ENCODE measurements around the gene DAGLB.
A peak's percentile ranks its signal among the peaks of the same experiment; 100 is the strongest.
"Not testable (repeated sequence)": the region's sequence is repeated elsewhere in the genome, so short reads cannot be mapped to it uniquely, and the experiment has no call there.

The DAGLB gene

DNA sequence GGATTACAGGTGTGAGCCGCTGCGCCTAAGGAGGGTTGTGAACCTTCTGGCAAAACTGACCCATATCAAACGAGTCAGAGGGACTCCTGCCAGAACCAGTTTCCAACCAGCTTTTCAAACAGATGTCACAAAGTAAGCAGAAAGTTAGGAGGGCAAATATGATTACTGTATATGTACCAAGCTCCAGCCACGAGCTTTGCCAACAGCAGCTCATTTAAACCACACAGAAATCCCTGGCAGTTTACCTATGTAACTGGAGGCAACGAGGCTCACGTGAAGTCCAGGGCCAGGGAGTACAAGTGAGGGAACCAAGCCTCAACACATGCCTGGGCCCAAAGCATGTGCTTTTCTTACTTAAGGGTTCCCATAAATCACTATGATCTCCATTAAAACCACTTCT, 12.5 kb upstream of the DAGLB start:
- no peak for DNase-seq

DNA sequence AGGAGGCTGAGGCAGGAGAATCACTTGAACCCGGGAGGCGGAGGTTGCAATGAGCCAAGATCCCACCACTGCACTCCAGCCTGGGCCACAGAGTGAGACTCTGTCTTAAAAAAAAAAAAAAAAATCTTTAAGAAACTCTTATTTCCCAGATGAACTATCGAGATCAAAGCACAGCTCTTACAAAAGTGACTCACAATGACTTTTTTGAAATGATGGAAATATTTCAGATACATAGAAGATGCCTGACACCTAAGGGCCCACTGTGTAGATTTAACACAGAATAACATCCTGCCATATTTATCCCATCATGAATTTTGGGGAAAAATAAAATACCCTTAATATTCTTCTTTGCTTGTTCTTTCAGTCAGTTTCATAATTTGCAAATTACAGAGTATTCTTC, 10.9 kb upstream of the DAGLB start:
- not testable (repeated sequence) for DNase-seq

DNA sequence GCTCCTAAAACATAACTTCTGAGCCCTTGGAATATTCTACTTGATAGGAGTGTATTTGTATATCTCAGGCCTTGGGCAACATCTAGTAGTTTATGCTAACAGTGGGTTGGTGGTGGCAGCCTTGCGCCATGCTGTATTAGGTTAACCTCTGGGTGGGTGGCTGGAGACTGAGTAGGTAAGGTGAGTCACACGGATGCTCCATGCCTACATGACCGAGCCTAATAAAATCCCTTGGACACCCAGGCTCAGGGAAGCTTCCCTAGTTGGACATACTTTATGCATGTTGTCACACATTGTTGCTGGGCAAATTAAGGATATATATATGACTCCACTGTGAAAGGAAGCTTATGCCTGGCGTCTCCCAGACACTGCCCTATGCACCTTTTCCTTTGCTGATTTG, 6.0 kb upstream of the DAGLB start:
- no peak for DNase-seq

DNA sequence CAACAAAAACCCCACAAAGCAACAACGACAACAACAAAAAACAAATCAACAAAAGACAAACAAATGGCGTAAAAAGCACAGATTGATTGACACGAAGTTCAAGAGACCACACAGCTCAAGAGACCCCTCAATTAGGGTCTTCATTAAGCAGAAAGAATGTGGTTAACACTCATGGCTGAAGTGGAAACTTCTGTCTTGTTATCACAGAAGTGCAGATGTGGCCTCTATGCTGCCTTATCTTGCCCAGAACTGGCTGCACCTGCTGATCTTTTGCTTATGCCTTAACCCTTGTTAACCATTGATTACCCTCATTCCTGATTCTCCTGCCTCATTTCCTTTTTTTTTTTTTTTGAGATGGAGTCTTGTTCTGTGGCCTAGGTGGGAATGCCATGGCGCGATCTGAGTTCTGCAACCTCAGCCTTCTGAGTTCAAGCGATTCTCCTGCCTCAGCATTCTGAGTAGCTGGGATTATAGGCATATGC, 3.5 kb upstream of the DAGLB start:
- DNase-seq = no peak

DNA sequence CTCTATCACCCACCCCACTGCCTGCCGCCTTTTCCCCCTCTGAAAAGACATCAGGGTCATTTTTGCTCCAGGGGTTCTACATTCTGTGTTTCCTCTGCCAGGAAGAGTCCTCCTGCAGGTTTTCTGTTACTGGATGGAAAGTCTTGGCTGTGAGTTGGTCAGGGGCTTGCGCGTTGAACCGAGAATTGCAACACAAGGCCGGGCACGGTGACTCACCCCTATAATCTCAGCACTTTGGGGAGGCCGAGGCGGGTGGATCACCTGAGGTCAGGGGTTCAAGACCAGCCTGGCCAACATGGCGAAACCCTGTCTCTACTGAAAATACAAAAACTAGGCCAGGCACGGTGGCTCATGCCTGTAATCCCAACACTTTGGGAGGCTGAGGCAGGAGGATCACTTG, 2.8 kb upstream of the DAGLB start:
- DNase-seq = not testable (repeated sequence)

DNA sequence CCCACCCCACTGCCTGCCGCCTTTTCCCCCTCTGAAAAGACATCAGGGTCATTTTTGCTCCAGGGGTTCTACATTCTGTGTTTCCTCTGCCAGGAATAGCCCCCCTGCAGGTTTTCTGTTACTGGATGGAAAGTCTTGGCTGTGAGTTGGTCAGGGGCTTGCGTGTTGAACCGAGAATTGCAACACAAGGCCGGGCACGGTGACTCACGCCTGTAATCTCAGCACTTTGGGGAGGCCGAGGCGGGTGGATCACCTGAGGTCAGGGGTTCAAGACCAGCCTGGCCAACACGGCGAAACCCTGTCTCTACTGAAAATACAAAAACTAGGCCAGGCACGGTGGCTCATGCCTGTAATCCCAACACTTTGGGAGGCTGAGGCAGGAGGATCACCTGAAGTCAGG, 2.1 kb upstream of the DAGLB start:
- DNase-seq = not testable (repeated sequence)

DNA sequence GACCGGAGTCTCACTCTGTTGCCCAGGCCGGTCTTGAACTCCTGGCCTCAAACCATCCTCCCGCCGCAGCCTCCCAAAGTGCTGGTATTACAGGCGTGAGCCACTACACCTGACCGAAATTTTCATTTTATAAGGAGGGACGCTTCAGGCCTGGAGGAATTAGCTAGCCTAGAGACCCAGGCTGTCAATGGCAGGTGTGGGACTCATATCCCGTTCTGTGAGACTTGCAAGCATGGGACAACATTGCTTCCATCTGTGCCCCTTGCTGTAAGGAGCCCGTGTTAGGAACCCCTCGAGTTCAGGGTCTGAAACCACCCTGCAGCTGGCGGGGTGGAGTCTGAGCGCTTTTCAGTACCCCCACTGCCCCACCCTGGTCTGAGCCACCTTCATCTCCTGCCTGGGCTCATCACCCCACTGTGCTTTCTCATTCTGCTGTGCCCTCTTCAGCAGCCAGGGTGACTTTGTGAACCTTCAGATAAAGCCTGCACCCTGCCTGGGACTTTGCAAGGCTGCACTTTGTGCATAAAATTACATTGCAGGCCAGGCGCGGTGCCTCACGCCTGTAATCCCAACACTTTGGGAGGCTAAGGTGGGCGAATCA, 1.3 kb upstream of the DAGLB start:
- DNase-seq = no peak

DNA sequence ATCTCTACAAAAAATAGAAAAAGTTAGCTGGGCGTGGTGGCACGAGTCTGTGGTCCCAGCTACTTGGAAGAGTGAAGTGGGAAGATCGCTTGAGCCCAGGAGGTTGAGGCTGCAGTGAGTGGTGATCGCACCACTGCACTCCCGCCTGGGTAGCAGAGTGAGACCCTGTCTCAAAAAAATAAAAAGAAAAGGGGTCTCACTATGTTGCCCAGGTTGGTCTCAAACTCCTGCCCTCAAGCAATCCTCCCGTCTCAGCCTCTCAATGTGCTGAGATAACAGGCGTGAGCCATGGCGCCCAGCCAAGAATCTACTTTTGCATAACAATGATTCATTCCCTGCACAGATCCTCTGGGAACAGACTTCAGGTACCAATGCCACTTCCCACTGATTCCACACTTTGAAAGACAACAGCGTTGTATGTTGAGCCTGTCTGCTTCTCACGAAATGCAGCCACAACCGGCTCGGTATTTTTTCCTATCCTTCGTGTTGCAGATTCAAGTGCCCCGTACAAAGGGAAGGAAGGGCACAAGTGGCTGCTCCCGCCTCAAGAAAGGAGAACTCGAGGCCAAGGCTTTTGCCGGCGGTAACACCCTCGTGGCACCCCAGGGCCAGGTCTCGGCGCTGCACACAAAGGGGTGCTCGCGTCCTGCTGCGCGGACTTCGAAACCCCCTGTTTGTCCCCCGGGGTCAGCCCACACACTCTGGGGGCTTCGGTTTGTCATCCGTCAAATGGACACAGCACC, 745 bp downstream of the DAGLB start:
- peak; percentile 55 for DNase-seq

DNA sequence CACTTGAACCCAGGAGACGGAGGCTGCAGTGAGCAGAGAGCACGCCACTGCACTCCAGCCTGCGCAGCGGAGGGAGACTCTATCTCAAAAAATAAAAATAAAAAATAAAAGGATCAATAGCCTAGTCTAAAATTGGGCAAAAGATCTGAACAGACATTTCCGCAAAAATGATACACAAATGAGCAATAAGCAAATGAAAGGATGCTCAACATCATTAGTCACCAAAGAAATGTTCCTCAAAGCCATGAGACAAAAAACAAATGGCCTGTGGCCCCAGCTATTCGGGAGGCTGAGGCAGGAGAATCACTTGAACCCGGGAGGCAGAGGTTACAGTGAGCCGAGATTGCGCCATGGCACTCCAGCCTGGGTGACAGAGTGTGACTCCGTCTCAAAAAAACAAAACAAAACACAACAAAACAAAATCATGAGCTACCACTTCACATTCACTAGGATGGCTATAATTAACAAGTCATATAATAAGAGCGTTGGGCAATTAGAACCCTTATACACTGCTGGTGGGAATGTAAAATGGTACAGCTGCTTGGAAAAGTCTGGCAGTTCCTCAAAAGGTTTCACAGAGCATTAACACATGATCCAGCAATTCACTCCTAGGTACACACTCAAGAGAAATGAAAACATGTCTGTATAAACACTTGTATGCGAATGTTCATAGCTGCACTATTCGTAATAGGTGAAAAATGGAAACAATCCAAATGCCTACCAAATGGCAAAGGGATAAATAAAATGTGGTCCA, 3.1 kb downstream of the DAGLB start:
- DNase-seq = peak; percentile 72

DNA sequence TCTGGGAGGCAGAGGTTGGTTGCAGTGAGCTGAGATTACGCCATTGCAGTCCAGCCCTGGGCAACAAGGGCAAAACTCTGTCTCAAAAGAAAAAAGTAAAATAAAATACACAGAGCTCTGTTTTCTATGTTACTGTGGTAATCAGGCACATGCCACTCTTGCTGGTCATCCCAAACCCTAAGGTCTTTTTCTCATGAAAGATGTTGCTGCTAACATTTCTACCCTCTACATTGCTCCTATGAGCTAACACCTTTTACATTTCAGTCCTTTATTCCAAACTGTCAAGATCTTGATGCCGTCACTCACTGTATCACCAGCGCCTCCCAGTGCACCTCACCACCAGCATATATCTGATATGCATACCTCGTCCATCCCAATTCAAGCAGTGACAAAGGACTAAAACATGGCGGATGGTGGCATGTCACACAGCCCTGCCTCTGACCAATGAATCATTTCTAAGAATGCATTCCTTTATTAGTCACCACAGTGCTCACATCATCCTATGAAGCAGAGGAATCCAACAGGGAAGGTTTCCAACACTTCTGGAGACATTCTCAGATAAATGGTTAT, 4.3 kb downstream of the DAGLB start:
- no peak for DNase-seq

DNA sequence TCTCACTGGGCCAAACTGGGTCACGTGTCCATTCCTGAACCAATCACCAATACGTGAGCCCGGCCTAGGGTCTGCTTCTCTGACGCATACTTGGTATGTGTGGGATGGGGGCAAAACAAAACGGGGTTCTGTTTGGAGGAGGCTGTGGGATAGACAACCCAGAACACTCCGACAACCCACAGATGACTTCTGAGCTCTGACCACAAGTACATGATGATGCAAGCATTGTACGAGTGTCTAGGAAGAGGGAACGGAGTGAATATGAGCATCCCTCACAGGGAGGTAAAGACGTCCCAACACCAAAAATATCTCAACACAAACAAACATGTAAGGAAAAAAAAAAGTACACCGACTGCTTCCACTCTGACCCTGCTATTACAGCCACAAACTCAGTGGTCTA, 5.6 kb downstream of the DAGLB start:
- DNase-seq = no peak

DNA sequence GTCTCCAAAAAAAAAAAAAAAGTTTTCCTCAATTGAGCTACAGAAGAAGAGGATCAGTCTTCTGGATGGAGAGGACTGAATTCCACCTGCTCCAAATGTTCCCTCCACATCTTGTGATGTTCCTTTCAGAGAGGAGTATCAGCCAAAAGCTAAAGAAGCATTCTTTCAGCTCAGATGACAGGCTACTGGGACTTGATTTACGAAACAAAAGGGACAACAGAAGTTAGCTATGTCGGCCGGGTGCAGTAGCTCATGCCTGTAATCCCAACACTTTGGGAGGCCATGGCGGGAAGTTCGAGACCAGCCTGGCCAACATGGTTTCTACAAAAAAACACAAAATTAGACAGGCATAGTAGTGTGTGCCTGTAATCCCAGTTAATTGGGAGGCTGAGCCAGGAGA, 7.4 kb downstream of the DAGLB start:
- DNase-seq = no peak

DNA sequence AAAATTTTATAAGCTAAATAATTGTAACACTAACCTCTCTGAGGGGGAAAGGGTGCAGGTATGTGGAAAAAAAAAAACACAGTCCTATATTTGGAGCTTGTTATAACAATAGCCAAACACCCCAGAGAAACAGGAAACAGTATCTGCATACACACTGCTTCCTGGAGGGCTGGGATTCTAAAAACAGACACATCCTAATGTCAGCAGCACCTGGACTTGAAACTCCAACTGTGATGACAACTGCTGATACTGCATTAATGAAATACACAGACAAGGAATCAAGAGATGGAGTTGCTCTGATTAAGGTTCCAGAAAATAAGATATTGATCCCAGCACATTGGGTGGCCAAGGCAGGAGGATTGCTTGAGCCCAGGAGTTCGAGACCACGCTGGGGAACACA, 9.3 kb downstream of the DAGLB start:
- peak; percentile 76 for DNase-seq

DNA sequence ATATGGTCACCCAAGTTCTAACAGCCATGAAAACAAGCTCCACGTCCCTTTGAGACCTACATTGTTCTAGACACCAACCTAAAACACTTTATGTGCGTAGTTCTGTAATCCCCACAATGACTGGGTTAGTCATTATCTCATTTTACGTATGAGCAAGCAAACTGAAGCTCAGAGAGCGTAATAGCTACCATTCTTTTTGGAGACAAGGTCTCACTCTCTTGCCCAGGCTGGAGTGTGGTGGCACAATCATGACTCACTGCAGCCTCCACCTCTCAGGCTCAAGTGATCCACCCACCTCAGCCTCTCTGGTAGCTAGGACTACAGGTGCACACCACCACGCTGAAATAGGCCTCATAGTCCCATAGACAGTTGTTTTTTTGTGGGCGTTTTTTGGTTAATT, 10.5 kb downstream of the DAGLB start:
- no peak for DNase-seq

DNA sequence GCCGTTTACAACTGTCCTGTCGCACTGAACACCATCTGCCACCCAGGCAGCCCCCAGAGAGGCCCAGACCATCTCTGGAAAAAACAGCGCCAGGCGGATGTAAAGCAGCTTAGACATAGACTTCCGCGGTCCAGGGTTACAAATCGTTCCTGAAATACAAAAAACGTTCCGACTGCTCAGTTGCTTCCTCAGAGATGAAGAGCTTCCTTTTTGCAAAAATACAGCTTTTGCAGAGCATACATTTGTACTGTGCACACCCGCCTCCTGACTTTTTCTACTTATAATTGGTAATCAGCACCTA, 11.4 kb downstream of the DAGLB start:
- DNase-seq = no peak

DNA sequence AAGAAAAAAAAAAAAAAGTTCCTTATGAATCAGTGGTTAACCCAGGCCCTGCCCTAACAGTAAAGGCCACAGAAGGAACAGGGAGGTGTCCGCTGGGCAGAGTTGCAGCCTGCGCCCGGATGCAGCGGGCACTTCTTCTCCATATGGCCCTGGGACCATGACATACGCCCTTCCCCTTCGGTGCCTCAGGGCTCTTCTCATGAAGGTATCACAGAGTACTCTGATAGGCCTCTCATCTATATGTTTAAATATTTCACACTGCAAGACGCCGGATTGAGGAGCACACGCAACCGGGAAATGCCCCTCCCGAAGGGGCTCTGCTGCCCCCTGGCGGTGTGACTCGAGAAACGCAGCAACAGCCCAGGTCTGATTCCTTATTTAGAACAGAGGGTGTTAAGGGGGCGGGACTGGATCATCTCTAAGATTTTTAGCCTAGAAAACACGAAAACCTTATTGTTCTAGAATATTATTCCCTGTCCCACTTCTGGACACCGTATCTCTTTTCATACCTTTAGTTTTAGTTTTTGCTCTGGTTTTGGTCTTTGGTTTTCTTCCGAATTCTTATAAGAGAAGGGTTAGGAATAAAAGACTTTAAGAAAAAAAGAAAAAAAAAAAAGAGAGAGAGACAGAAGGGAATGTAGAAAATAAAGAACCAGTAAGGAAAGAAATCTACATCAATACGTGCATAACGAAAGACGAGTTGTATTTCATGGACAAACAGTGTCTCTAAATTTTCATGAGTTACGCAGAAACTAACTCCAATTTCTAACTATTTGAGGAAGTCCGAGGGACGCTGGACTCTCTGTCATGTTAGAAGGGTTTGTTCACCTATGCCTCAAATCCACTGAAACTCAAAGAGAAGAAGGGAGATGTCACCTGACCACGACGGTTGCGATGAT, 12.0 kb downstream of the DAGLB start:
- DNase-seq = peak; percentile 68

DNA sequence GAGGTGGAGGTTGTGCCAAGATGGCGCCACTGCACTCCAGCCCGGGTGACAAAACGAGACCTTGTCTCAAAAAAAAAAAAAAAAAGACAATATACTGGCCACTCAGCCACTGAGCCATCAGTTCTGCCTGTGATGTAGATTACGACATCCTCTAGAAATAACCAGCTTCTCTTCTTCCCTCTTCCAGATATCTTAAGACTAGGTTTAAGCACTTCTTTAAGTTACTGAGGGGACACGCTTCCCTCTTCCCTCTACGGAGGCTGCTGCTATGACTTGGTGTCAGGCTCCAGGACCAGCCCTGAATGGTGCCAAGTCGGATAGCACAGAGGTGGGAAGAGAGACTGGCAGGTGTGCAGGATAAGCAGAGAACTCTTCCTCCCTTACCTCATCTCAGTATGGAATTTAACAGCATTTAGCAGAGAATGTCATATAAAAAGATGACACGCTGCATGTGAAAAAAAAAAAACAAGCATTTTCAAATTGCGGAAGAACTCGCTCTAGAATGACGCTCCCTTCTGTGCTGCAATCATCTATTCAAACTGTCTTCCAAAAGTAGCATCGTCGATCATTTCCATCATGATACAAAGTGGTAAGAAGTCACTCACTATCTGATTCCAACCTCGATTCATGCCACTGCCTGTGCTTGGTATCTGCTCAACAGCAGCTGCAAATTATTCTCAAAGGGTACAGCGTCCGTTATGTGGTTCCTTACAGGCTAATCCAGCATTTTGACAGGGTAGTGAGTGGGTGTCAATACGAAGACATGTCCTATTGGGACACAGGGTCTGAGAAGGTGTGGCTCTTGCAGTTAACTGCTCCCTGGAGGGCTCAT, 13.8 kb downstream of the DAGLB start:
- DNase-seq = no peak

DNA sequence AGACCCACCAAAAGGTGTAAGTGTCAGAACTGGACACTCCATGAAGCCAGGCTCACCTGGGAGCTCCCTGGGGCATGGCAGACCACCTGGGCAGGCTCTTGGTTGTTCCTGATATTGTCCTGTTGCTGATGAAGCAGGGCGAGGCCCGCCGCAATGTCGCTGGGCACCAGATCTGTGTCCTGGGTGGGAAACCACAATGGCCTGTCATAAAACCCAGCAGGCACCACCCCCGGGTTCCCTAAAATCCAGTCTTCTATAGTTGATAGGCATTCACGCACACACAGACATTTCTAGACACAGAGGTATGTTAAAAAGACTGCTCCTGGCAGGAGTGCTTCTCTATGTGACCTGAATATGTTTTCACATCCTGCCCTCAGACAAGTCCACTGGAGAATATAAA, 15.0 kb downstream of the DAGLB start:
- DNase-seq = no peak

DNA sequence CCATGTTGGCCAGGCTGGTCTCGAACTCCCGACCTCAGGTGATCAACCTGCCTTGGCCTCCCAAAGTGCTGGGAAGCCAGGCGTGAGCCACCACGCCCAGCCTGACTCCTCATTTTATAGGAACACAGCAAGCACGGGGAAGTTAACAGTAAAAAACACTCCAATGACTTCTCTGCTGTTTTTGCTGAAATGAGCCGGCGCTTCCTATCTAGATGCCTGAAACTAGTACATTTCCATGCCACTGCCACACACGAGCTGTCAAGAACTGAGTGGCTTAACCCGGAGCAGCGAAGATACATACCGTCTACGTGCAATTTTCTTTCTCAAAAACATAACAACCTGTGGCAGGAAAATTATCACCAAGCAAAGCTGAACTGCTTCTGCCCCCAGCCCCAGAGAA, 16.8 kb downstream of the DAGLB start:
- no peak for DNase-seq

DNA sequence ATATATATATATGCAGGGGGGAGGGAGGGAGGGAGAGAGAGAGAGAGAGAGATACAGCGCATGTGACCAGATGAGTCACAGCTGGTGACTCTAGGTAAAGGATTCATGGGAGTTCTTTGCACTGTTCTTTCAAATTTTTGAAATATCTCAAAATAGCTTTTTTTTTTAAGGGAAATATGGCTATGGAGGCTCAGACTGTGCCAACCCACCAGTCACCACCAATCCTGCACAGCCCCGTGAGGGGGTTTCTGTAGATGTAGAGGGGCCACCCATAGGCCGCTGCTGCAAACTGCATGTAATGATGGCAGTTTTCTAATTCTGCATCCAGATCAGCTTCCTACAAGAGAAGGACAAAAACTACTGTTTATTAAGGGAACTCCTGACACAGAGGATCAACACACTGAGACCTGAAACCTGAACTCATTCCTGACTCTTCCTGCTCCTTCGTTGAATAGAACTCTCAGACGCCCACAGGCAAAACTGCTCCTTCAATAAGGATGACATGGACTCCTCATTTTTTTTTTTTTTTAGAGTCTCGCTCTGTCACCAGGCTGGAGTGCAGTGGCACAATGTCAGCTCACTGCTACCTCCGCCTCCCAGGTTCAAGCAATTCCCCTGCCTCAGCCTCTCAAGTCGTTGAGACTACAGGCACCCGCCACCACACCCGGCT, 17.3 kb downstream of the DAGLB start:
- no peak for DNase-seq

DNA sequence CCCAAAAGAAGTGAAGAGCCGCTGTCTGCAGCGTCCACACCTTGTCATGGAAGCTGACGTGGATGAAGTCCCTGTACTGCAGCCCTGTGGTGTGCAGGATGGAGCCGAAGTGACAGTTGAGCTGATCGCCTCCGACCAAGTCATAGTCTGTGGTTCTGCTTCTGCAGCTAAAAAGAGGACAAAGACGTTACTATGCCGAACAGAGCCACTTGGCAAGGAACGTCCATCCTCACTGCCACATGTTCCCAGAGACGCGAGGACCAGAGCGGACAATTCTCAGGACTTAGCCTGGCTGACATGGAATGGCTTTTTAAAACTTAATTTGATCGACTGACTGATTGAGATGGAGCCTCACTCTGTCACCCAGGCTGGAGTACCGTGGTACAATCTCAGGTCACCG, 21.8 kb downstream of the DAGLB start:
- DNase-seq = no peak
